Activated CD8-positive, alpha-beta T cell treated with anti-CD3 and anti-CD28 coated beads, Interleukin-2, amount 10 ng/mL, durations not matched to agents 7 days and 5 days (primary cell): Measurements from ENCODE around the gene NCR3LG1. TPM values are rescaled to one million over a fixed set of nuclear protein-coding genes. Genes with fewer than 3 reads are reported as not detected.

Source experiments
- ATAC-seq: fragments of 150-1000 bp; cut with Tn5 transposase; one replicate; pipeline ENCODE4 v1.10.0; 2021; ENCODE audit warnings: moderate library complexity
- CTCF ChIA-PET: fragments of 350-600 bp; sonication (Branson Sonifier 250); formaldehyde crosslinking; loops from one replicate; lab custom pipeline; 2021; ENCODE audit warnings: antibody characterized with exemption; lab: Charles Lee
- POLR2A ChIA-PET: fragments of 350-600 bp; sonication (Branson Sonifier 250); formaldehyde crosslinking; loops from one replicate; lab custom pipeline; 2021; ENCODE audit warnings: antibody characterized with exemption; lab: Charles Lee
- DNase-seq: peaks from one replicate; pipeline ENCODE4 v3.0.0-alpha.2; 2020
- H3K27ac Mint-ChIP-seq: one replicate; pipeline ENCODE4 v1.8.0; 2021; ENCODE audit warnings: mild to moderate bottlenecking, mixed read lengths
- H3K27me3 Mint-ChIP-seq: one replicate; pipeline ENCODE4 v1.8.0; 2021; ENCODE audit warnings: low read depth, mixed read lengths
- H3K36me3 Mint-ChIP-seq: one replicate; pipeline ENCODE4 v1.8.0; 2021; ENCODE audit warnings: low read depth, mixed read lengths
- H3K4me1 Mint-ChIP-seq: one replicate; pipeline ENCODE4 v1.8.0; 2021; ENCODE audit warnings: low read depth, mixed read lengths
- H3K4me3 Mint-ChIP-seq: one replicate; pipeline ENCODE4 v1.8.0; 2021; ENCODE audit warnings: mild to moderate bottlenecking, mixed read lengths
- H3K9me3 Mint-ChIP-seq: one replicate; pipeline ENCODE4 v1.8.0; 2022; ENCODE audit warnings: mixed read lengths; ENCODE audit not compliant: insufficient read depth
- total RNA-seq, 2 experiments: library from RNA; stranded (reverse); gene quantifications; one replicate each; pipeline ENCODE4 v1.2.3, GENCODE V29; 2021

The NCR3LG1 gene, protein sequence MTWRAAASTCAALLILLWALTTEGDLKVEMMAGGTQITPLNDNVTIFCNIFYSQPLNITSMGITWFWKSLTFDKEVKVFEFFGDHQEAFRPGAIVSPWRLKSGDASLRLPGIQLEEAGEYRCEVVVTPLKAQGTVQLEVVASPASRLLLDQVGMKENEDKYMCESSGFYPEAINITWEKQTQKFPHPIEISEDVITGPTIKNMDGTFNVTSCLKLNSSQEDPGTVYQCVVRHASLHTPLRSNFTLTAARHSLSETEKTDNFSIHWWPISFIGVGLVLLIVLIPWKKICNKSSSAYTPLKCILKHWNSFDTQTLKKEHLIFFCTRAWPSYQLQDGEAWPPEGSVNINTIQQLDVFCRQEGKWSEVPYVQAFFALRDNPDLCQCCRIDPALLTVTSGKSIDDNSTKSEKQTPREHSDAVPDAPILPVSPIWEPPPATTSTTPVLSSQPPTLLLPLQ
- total RNA-seq, result 1 to 10 TPM; 1.5 to 1.9 TPM

DNA sequence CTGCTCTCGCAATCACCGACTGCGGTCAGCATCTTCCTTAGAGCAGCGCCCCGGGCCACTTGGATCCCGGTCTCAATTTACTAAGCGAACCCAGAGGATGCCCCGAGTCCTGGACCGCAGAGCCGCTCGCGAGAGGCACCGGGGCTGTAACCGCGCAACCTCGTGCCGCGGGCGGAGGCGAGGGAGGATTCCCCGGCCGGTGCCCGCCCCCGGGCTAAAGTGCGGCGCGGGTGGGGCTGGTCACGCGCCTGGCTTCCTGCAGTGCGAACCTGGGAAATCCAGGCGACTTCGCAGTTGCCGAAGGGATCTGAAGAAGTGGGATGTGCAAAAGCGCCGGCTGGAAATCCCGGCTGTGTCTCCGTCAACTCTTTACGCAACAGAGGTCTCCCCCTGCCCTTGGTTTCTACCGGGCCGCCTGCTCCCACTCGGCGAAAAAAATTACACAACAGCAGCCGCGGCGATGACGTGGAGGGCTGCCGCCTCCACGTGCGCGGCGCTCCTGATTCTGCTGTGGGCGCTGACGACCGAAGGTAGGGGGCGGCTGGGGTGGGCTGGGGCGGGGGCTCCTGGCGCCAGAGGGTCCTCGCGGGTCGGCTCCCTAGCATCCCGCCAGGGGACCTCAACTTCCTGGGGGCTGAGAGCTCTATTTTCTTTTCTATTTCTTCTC lies at the start of gene NCR3LG1:
Gene NCR3LG1, plus strand, starts transcription at position 291 of the 667 bp plus-strand sequence. Its CDS starts 170 bp downstream, at position 461.
- ATAC-seq, result peak; percentile 53
- H3K9me3 Mint-ChIP-seq, result no peaks in the 10 kb centered on the region
- POLR2A ChIA-PET, result interaction anchor here (1.3 kb wide), 1 partner anchor 76 kb away, joined by 3 read pairs; no protein-coding TSS in a partner anchor
- H3K4me1 Mint-ChIP-seq, result peaks cover 37% of the 10 kb centered on the region
- H3K27me3 Mint-ChIP-seq, result peaks cover 3% of the 10 kb centered on the region
- peak within 1 kb of the TSS; percentile 85 for H3K27ac Mint-ChIP-seq
- H3K4me3 Mint-ChIP-seq, result peak within 1 kb of the TSS; percentile 82
- DNase-seq, result peak; percentile 61
- CTCF ChIA-PET, result no interaction called here
- peaks cover 11% of the 10 kb centered on the region for H3K36me3 Mint-ChIP-seq

DNA sequence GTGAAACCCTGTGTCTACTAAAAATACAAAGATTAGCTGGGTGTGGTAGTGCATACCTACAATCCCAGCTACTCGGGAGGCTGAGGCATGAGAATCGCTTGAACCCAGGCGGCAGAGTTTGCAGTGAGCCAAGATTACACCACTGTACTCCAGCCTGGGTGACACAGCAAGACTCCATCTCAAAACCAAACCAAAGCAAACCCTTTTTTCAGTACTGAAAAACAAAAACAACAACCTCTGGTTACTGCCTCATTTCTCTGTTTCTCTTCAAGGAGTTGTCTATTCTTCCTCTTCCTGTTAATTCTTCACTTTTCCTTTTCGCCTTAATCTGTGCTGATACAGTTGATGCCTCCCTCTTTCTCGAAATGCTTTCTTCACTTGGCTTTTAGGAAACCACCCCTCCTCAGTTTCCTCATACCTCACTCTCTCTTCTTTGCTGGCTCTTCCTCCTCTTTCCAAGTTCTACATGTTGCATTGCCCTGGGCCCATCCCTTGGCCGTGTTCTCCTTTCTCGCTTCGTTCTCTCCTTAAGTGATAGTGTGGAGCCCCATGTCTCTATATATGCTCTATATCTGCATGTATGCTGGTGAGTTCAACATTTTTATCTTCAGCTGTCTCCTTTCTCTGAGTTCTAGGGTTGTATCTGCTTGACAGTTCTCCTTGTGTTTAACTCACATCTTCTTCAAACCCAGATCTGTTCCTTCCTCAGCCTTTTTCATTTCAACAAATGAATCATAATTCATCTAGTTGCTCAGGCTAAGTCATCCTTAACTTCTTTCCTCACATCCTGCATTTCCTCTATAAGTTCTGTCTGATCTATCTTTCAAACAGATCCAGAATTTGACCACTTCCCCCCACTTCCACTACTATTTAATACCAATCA lies 38.0 kb upstream of the NCR3LG1 start:
- Mint-ChIP-seq H3K27ac (no peak overlapping the region), H3K4me3 (no peak overlapping the region), H3K4me1 (no peaks in the 10 kb centered on the region), H3K9me3 (no peaks in the 10 kb centered on the region), H3K36me3 (peaks cover 37% of the 10 kb centered on the region), H3K27me3 (no peaks in the 10 kb centered on the region)
- POLR2A ChIA-PET, result interaction anchor here (0.9 kb wide), 1 partner anchor 21 kb away, joined by 3 read pairs; no protein-coding TSS in a partner anchor
- CTCF ChIA-PET, result interaction anchor here (1.2 to 2.8 kb wide), 3 partner anchors 37 to 215 kb away, joined by 3 to 10 read pairs (median 3); no protein-coding TSS in a partner anchor
- no peak for DNase-seq
- ATAC-seq, result no peak

DNA sequence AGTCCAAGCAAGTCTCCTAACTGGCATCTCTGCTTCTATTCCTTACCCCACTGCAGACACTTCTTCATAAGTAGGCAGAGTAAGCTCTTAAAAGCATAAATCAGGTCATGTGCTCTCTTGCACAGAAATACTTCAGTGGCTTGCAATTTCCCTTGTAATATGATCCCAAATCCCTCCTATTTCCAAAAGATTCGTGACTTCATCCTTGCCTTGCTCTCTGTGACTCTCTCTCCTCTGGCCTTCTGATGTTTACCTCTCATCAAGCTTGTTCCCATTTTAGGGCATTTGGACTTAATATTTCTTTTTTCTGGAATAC lies 37.4 kb upstream of the NCR3LG1 start:
- POLR2A ChIA-PET, result no interaction called here
- no peaks in the 10 kb centered on the region for H3K27me3 Mint-ChIP-seq
- no peak overlapping the region for H3K4me3 Mint-ChIP-seq
- ATAC-seq, result no peak
- H3K36me3 Mint-ChIP-seq, result peaks cover 38% of the 10 kb centered on the region
- H3K27ac Mint-ChIP-seq, result no peak overlapping the region
- no peak for DNase-seq
- H3K9me3 Mint-ChIP-seq, result no peaks in the 10 kb centered on the region
- no peaks in the 10 kb centered on the region for H3K4me1 Mint-ChIP-seq
- CTCF ChIA-PET, result interaction anchor here (1.0 to 2.8 kb wide), 2 partner anchors 41 to 84 kb away, joined by 3 to 10 read pairs; no protein-coding TSS in a partner anchor

DNA sequence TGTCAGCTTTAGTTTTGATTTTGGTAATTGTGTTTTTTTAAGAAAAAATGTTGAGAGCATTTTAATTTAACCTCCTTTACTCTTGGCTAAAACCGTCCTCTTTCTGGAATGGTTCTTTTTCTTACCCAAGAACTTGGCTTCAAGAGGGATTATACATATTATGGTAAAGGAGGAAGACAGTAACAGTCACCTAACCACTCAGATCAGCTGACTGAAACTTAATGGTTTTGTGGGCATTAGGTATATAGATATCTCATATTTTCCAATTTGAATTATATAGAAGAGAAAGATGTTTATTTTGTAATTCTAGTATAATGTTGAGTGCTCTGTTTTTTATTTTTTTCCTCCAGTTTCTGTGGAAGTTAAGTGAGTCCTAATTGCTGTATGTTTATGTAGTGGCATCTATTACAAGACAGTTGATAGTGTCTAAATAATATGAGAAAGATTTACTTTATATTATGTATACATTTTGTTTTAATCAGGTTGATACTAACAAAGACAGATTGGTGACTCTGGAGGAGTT lies 36.6 kb upstream of the NCR3LG1 start:
- ATAC-seq (peak; percentile 33), DNase-seq (no peak)
- H3K4me3 Mint-ChIP-seq, result no peak overlapping the region
- no peaks in the 10 kb centered on the region for H3K4me1 Mint-ChIP-seq
- ChIA-PET POLR2A (no interaction called here), CTCF (interaction anchor here (1.0 to 2.8 kb wide), 2 partner anchors 40 to 85 kb away, joined by 3 to 10 read pairs; no protein-coding TSS in a partner anchor)
- H3K27ac Mint-ChIP-seq, result no peak overlapping the region
- H3K9me3 Mint-ChIP-seq, result no peaks in the 10 kb centered on the region
- no peaks in the 10 kb centered on the region for H3K27me3 Mint-ChIP-seq
- peaks cover 40% of the 10 kb centered on the region for H3K36me3 Mint-ChIP-seq

DNA sequence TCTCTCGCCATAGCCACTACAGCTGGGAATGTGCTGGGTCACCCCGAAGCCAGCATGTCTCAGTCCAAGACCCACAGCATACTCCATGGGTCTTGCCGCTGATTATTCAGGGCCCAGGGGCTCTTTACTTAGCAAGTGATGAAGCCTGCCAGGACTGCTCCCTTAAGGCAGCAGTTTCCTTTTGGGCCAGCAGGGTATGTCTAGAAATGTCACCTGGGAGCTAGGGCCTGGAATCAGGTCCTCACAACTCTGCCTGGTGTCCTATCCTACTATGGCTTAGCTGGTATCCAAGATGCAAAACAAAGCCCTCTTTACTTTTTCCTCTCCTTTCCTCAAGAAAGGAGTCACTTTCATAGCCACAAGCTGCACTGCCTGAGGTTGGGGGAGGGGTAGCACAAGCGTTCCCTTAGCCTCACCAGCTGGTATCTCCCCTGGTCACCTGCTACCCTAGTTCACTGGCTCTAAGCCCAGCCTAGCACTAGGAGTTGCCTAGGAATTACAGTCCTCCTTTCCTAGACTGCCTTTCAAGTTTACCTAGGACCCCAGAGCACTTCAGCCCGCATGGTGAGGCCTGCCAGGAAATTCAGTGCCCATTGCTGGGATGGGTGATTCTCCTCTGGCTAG lies 22.6 kb upstream of the NCR3LG1 start:
- H3K36me3 Mint-ChIP-seq, result peaks cover 73% of the 10 kb centered on the region
- POLR2A ChIA-PET, result no interaction called here
- H3K4me3 Mint-ChIP-seq, result no peak overlapping the region
- no peak overlapping the region for H3K27ac Mint-ChIP-seq
- H3K27me3 Mint-ChIP-seq, result no peaks in the 10 kb centered on the region
- CTCF ChIA-PET, result no interaction called here
- DNase-seq, result no peak
- H3K4me1 Mint-ChIP-seq, result peaks cover 28% of the 10 kb centered on the region
- H3K9me3 Mint-ChIP-seq, result no peaks in the 10 kb centered on the region
- peak; percentile 30 for ATAC-seq

DNA sequence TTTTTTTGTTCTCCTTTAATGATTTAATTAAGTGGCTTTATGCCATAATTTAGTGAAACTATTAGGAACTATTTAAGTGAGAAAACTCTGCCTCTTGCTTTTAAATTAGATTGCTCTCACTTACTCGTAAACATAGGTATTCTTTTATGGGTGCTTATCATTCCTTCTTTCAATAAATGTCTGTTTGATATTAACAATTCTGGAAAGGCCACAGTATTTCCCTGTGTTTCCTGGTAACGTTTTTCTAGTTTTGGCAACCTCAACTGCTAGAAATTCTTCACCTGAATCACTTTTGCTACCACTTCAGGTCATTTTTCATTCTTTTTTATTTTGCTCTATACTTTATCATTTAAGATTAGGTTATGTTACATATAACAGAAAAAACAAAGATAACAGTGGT lies 19.9 kb upstream of the NCR3LG1 start:
- no peaks in the 10 kb centered on the region for H3K9me3 Mint-ChIP-seq
- H3K36me3 Mint-ChIP-seq, result peaks cover 60% of the 10 kb centered on the region
- ATAC-seq (no peak), DNase-seq (no peak)
- peaks cover 22% of the 10 kb centered on the region for H3K4me1 Mint-ChIP-seq
- ChIA-PET CTCF (interaction anchor here (1.9 kb wide), 1 partner anchor 22 kb away, joined by 8 read pairs; no protein-coding TSS in a partner anchor), POLR2A (no interaction called here)
- no peaks in the 10 kb centered on the region for H3K27me3 Mint-ChIP-seq
- H3K27ac Mint-ChIP-seq, result no peak overlapping the region
- H3K4me3 Mint-ChIP-seq, result no peak overlapping the region

DNA sequence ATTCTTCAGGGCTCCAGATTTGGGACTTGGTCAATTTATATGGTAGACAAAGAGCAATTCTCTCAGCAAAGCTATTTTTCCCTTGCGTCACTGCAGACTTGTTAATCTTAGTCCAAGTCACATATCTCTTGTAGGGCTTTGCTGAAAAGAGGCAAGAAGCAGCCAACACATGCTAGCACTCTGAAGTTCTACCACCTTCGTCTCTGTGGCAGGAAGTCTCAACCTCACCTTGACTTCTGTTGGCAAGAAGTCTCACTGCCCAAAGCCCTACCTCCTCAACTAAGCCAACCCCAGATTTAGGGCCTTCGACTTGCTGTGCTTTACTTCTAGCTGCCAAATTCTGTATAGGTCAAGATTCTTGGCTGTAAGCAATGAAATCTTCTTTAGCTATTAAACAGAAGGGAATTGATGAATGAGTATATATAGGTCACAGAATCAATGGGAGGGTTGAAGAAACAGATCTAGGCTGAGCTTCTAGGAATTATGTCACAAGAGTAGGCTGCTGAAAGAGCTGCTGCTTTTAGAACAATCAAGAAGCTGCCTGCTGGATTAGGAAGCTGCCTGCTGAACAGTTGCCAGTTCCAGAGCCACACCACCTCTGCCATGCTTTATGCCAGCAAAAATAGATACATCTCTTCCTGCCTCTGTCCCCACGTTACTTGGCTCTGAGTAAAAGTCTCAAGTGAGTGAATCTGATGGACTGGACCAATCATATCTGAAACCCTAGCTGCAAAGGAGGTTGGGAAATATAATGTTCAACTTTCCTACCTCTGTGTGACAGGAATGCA lies 17.6 kb upstream of the NCR3LG1 start:
- CTCF ChIA-PET, result interaction anchor here (1.0 to 1.8 kb wide), 4 partner anchors 20 to 104 kb away, joined by 3 to 10 read pairs (median 4); no protein-coding TSS in a partner anchor

DNA sequence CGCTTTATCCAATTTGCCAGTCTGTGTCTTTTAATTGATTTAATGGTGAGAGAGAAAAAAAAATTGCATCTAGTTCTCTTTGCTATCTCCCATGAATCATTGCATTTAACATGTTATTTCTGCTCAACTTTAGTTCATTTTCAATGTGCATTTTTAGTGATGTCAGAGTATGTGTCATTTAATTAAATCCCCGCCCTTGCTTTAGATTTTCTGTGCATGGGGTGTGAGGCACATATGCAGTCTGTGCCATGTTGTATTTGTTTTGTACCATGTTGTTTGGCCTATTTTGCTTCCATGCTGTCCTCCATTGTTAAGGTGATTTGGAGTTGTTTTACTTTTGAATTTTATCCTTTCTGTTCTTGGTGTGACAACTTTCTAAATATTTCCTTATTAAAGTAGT lies 8.3 kb upstream of the NCR3LG1 start:
- peaks cover 22% of the 10 kb centered on the region for H3K36me3 Mint-ChIP-seq
- H3K27me3 Mint-ChIP-seq, result no peaks in the 10 kb centered on the region
- no peak for DNase-seq
- H3K4me1 Mint-ChIP-seq, result no peaks in the 10 kb centered on the region
- H3K27ac Mint-ChIP-seq, result no peak overlapping the region
- ATAC-seq, result no peak
- no peaks in the 10 kb centered on the region for H3K9me3 Mint-ChIP-seq
- CTCF ChIA-PET, result no interaction called here
- H3K4me3 Mint-ChIP-seq, result no peak overlapping the region
- POLR2A ChIA-PET, result no interaction called here

More for the DNA sequence above, 17.6 kb upstream of the NCR3LG1 start:
- POLR2A ChIA-PET, result interaction anchor here (0.6 to 2.5 kb wide), 4 partner anchors 15 to 1017 kb away, joined by 3 to 10 read pairs (median 4); partner anchors contain the start of gene NUCB2
- H3K9me3 Mint-ChIP-seq, result no peaks in the 10 kb centered on the region
- DNase-seq, result peak; percentile 52
- peak overlapping the region; percentile 66 for H3K27ac Mint-ChIP-seq
- H3K4me3 Mint-ChIP-seq, result no peak overlapping the region
- no peaks in the 10 kb centered on the region for H3K27me3 Mint-ChIP-seq
- H3K4me1 Mint-ChIP-seq, result peaks cover 21% of the 10 kb centered on the region
- ATAC-seq, result peak; percentile 88
- peaks cover 50% of the 10 kb centered on the region for H3K36me3 Mint-ChIP-seq

DNA sequence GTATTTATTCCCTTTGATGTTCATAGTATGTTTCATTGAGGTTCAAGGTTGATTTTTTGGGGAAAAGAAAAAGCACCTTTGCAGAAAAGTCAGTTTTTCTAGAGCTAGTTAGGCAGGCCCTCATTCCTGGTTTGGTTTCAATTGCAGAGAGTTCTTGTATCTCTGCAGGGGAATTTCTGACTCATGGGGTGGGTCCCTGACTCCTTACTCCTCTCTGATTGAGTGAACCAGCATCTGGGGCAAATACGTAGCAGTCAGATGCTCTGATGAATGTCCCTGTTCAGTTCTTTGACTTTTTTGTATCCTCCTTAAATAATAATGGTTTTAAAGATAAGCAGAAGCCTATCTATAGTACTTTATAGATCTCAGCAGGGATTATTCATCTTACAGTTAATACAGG lies 7.7 kb upstream of the NCR3LG1 start:
- peaks cover 22% of the 10 kb centered on the region for H3K36me3 Mint-ChIP-seq
- H3K27me3 Mint-ChIP-seq, result no peaks in the 10 kb centered on the region
- DNase-seq (no peak), ATAC-seq (no peak)
- CTCF ChIA-PET, result interaction anchor here (1.5 kb wide), 1 partner anchor 114 kb away, joined by 5 read pairs; no protein-coding TSS in a partner anchor
- H3K4me1 Mint-ChIP-seq, result no peaks in the 10 kb centered on the region
- H3K4me3 Mint-ChIP-seq, result no peak overlapping the region
- H3K9me3 Mint-ChIP-seq, result no peaks in the 10 kb centered on the region
- no peak overlapping the region for H3K27ac Mint-ChIP-seq
- POLR2A ChIA-PET, result no interaction called here

DNA sequence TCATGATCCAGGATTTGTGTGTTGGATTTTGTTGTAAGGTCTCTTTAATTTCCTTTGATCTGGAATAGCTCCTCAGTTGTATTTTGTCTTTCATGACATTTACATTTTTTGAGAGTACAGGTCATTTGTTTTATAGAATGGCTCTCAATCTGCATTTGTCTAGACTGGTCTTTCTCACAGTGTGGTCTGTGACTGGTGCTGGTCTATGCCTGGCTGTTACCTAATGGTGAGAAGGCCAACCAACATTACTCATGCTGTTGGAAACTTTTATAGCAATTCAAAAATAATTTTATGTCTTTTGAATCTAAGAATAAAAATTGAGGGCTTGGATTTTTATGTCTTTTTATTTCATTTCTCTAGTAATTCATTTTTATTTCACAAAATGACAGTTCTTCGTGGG lies 3.9 kb upstream of the NCR3LG1 start:
- no peak for ATAC-seq
- no peak overlapping the region for H3K27ac Mint-ChIP-seq
- peaks cover 19% of the 10 kb centered on the region for H3K36me3 Mint-ChIP-seq

More for the DNA sequence above, 3.9 kb upstream of the NCR3LG1 start:
- POLR2A ChIA-PET, result interaction anchor here (1.3 kb wide), 1 partner anchor 117 kb away, joined by 4 read pairs; no protein-coding TSS in a partner anchor
- Mint-ChIP-seq H3K4me1 (peaks cover 18% of the 10 kb centered on the region), H3K4me3 (no peak overlapping the region), H3K9me3 (no peaks in the 10 kb centered on the region), H3K27me3 (peaks cover 3% of the 10 kb centered on the region)
- CTCF ChIA-PET, result no interaction called here
- DNase-seq, result no peak
